MCF 10A (cell line): Measurements from ENCODE around the gene MED16. TPM values are rescaled to one million over a fixed set of nuclear protein-coding genes. Genes with fewer than 3 reads are reported as not detected.
A peak's percentile ranks its signal among the peaks of the same experiment; 100 is the strongest.

Experiments used
- BruUV-seq: library from RNA; stranded (reverse); fragments of 400-500 nt; replicated peaks from 2 replicates; lab custom pipeline; 2021; lab: Mats Ljungman, UMichigan
- CTCF ChIA-PET: fragments of 300-600 bp; sonication (Branson Sonifier 250); formaldehyde crosslinking; extraction: SDS; loops from one replicate; lab custom pipeline; 2021; ENCODE audit warnings: antibody characterized with exemption, inconsistent platforms; lab: Yijun Ruan, JAX
- POLR2A ChIA-PET: fragments of 300-600, 350-650 bp; sonication (Branson Sonifier 250); formaldehyde crosslinking; extraction: SDS; loops from one replicate; lab custom pipeline; 2020; ENCODE audit warnings: antibody characterized with exemption, inconsistent platforms; lab: Yijun Ruan, JAX
- DNase-seq: peaks from one replicate; pipeline ENCODE4 v3.0.0-alpha.2; 2018; ENCODE audit not compliant: unreplicated experiment
- H3K27ac Mint-ChIP-seq: one replicate; pipeline ENCODE4 v1.8.0; 2022; ENCODE audit warnings: mild to moderate bottlenecking, low read depth, mixed read lengths; ENCODE audit not compliant: unreplicated experiment
- H3K27me3 Mint-ChIP-seq: one replicate; pipeline ENCODE4 v1.8.0; 2022; ENCODE audit warnings: mixed read lengths; ENCODE audit not compliant: insufficient read depth, unreplicated experiment
- H3K36me3 Mint-ChIP-seq: one replicate; pipeline ENCODE4 v1.8.0; 2022; ENCODE audit warnings: mild to moderate bottlenecking, moderate library complexity, mixed read lengths; ENCODE audit not compliant: insufficient read depth, unreplicated experiment
- H3K4me1 Mint-ChIP-seq: one replicate; pipeline ENCODE4 v1.8.0; 2022; ENCODE audit warnings: mixed read lengths; ENCODE audit not compliant: insufficient read depth, unreplicated experiment
- H3K4me3 Mint-ChIP-seq: one replicate; pipeline ENCODE4 v1.8.0; 2022; ENCODE audit warnings: mild to moderate bottlenecking, moderate library complexity, mixed read lengths; ENCODE audit not compliant: unreplicated experiment
- H3K9me3 Mint-ChIP-seq: one replicate; pipeline ENCODE4 v1.8.0; 2022; ENCODE audit warnings: mixed read lengths; ENCODE audit not compliant: unreplicated experiment
- CTCF ChIP-seq: fragments of 200-600 bp; IDR thresholded peaks from one replicate; pipeline ENCODE4 v1.8.0; 2022; ENCODE audit warnings: antibody characterized with exemption, mild to moderate bottlenecking; ENCODE audit not compliant: unreplicated experiment
- intact Hi-C: fragments of 100-400 bp; cut with micrococcal nuclease; formaldehyde crosslinking; loops from 2 replicates; pipeline ENCODE4 v1.14.1; 2022
- total RNA-seq: library from RNA; stranded (reverse); gene quantifications from 2 replicates; pipeline ENCODE4 v1.2.3, GENCODE V29; 2022

The MED16 gene
- total RNA-seq, 1 experiment from 2014 or later: 61.0 TPM

- ChIA-PET CTCF (interaction anchor here (0.6 to 0.8 kb wide), 2 partner anchors 60 to 403 kb away, joined by 3 to 5 read pairs; no protein-coding TSS in a partner anchor), POLR2A (interaction anchor here (0.6 to 1.1 kb wide), 5 partner anchors 13 to 65 kb away, joined by 3 read pairs; no protein-coding TSS in a partner anchor)
- Mint-ChIP-seq H3K27me3 (no peaks in the 10 kb centered on the region), H3K4me1 (peaks cover 5% of the 10 kb centered on the region), H3K9me3 (no peaks in the 10 kb centered on the region), H3K36me3 (peaks cover 12% of the 10 kb centered on the region), H3K4me3 (no peak overlapping the region), H3K27ac (no peak overlapping the region)
- intact Hi-C loops: no loop called here
- no peak for DNase-seq
- TF ChIP-seq CTCF: no peak
- no TSS peak for BruUV-seq
Measured at GRCh38 chr19:863315-863620, 29.7 kb downstream of the MED16 start.

DNA sequence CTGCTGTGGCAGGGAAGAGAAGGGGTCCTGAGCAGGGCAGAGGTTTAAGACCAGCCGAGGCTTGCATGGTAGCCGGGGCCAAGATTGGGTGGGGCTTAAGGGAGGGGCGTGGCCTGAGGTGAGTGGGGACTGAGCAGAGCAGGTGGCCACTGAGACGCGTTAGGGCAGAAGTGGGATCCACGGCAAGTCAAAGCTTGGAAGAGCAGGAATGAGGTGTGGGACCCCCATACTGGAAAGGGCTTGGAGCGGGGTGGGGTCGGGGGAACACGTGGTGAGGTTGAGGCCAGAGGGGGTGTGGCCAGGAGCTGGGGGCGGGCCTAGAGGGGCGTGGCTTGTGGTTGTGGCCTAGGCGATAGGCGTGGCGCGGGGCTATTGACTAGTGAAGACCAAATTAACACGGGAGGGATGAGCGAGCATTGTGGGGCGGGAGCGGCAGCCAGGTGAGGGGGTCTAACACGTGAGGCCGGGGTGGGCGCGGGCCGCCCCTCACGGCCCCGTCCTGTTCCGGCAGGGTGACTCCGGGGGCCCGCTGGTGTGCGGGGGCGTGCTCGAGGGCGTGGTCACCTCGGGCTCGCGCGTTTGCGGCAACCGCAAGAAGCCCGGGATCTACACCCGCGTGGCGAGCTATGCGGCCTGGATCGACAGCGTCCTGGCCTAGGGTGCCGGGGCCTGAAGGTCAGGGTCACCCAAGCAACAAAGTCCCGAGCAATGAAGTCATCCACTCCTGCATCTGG, 30.2 kb downstream of the MED16 start:
- Mint-ChIP-seq H3K4me3 (no peak overlapping the region), H3K27me3 (no peaks in the 10 kb centered on the region), H3K4me1 (peaks cover 5% of the 10 kb centered on the region), H3K27ac (no peak overlapping the region), H3K9me3 (no peaks in the 10 kb centered on the region), H3K36me3 (peaks cover 8% of the 10 kb centered on the region)
- ChIA-PET CTCF (interaction anchor here (0.6 kb wide), 1 partner anchor 404 kb away, joined by 3 read pairs; no protein-coding TSS in a partner anchor), POLR2A (interaction anchor here (0.7 to 1.1 kb wide), 4 partner anchors 13 to 46 kb away, joined by 3 read pairs; no protein-coding TSS in a partner anchor)
- intact Hi-C loops: no loop called here
- TF ChIP-seq CTCF: no peak
- BruUV-seq: no TSS peak
- peak; percentile 57 for DNase-seq

DNA sequence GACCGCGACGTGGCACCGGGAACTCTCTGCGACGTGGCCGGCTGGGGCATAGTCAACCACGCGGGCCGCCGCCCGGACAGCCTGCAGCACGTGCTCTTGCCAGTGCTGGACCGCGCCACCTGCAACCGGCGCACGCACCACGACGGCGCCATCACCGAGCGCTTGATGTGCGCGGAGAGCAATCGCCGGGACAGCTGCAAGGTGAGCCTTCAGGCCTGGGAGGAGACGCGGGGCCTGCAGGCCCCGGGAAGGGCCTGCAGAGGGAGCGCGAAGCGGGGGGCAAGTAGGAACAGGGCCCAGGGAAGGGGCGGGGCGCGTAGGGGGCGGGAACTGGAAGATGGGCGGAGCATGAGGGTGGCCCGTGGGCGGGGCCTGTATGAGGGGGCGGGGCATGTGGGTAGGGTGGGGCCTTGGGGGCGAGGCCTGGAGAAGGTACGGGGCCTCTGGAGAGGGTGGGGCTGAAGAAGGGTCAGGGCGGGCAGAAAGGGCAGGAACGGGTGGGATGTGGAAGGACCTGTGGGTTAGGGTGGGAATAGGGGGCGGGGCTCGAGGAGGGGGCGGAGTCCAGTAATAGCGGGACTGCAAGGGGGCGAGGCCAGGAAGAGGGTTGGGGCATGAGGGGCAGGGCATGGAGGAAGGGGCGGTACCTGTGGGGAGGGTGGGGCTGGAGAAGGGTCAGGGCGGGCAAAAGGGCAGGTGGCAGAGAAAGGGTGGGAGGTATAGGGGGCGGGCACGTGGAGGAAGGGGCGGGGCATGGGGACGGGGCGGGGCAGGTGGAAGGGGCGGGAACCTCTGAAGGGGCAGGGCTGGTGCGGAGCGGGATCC, 31.0 kb downstream of the MED16 start:
- POLR2A ChIA-PET: no interaction called here
- peak; percentile 57 for DNase-seq
- Mint-ChIP-seq H3K4me3 (no peak overlapping the region), H3K4me1 (peaks cover 5% of the 10 kb centered on the region), H3K9me3 (no peaks in the 10 kb centered on the region), H3K36me3 (peaks cover under 1% of the 10 kb centered on the region), H3K27ac (no peak overlapping the region), H3K27me3 (no peaks in the 10 kb centered on the region)
- intact Hi-C loops: no loop called here
- TF ChIP-seq CTCF: no peak
- no TSS peak for BruUV-seq
- CTCF ChIA-PET: interaction anchor here (0.6 kb wide), 1 partner anchor 79 kb away, joined by 4 read pairs; no protein-coding TSS in a partner anchor
